T-helper 1 cell (primary cell): ENCODE data around the gene ANXA10.
"Not testable (repeated sequence)": the region's sequence is repeated elsewhere in the genome, so short reads cannot be mapped to it uniquely, and the experiment has no call there.

ENCODE experiments used
- DNase-seq, 5 donors: peaks; one replicate each; pipeline ENCODE4 v3.0.0-alpha.2; 2012 to 2020

Gene ANXA10

DNA sequence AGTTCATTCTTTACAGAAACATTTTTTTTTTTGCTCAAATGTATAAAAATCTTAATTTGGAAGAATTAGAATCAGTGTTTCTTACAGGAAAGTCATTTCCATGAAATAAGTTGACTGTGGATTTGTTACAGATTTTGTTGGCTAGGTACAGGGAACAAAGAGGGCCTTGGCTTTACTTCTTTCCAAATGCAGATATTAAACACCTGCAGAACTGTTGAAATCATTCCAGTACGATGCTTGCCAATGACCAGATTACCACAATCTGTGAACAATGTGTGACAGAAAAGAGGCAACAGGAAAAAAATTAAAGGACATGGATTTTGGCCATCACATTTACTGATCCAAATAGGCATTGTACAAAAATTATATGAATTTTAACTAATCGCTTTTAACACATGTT is 70.8 kb downstream of the ANXA10 start:
- no peak for DNase-seq

DNA sequence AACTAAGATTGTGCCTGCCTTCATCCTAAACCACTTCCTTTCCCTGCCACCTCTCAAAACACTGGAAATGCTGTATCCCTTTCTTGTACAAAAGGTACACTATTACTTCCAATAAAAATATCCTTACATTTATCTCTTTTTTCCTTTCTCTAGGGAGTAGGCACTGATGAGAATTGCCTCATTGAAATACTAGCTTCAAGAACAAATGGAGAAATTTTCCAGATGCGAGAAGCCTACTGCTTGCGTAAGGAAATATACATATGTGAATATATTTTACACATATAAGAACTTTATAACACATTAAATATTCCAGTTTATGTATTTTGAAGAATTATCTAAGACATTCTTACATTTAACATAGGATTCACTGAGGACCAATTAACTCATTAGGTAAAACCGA is 71.7 kb downstream of the ANXA10 start:
- no peak for DNase-seq

DNA sequence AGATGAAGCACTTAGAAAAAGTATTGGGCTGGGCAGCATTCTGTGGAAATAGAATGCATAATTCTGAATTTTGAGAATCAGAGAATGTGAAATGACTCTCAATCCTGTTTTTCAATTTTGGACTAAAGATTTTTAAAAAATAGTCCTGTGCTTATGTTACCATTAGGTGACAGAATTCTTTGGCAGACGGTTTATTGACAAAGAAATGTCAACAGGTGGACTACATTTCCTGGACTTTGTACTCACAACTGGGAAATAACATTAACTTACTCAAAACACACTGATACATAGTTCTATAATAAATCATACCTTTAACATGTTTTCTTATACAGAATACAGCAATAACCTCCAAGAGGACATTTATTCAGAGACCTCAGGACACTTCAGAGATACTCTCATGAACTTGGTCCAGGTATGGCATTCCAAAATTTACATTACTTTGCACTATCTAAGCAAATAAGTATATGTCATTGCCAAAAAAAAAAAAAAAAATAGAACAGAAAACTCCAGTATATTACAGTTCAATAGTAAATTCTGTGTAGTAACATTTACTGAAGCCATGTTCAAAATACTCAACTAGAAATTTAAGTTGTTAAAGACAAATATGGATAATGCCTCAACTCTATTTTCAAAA is 72.7 kb downstream of the ANXA10 start:
- DNase-seq: no peak

DNA sequence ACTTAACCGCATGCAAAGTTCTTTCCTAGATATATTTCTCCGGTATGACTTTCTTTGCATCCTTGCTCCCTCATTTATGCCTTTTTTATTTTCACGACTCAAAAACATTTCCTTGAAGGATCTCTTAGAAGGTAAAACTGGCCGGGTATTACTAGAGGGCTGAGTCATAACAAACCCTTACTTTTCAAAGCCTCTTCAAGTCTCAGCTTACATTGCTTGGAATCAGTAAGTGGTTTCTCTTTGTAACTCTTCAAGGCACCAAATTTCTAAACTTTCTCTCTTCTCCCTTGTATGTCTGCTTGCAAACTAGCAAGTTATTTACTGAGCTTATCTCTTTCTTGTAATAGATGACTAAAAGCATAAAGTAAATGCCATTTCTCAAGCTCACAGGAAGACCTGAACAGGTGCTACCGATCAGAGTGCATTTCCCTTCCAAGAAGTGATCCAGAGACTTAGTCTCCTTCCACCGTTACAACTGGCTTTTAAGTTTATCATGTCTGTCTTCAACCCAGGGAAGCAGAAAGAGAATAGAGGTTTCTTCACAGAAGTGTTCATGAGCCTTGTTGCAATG is 75.5 kb downstream of the ANXA10 start:
- peak in 1 of 5 donors; percentile 53 for DNase-seq

DNA sequence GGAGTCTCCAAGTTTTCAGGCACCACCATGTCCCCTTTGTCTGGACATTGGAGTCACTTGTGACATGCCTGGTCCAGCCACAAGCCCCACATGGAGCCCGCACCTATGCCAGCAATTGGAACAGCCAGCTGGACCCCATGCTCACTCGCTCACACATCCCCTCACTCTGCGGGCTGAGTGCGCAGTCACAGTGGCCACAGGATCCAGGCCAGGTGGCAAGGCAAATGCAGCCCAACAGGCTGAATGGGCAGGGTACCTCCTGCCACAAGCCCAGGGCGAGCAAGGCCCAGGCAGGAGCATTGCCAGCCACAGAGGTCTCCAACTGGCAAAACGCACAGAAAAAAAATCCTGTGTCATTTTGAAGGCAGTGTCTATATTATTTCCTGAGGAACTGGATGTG is 82.0 kb downstream of the ANXA10 start:
- DNase-seq: no peak

DNA sequence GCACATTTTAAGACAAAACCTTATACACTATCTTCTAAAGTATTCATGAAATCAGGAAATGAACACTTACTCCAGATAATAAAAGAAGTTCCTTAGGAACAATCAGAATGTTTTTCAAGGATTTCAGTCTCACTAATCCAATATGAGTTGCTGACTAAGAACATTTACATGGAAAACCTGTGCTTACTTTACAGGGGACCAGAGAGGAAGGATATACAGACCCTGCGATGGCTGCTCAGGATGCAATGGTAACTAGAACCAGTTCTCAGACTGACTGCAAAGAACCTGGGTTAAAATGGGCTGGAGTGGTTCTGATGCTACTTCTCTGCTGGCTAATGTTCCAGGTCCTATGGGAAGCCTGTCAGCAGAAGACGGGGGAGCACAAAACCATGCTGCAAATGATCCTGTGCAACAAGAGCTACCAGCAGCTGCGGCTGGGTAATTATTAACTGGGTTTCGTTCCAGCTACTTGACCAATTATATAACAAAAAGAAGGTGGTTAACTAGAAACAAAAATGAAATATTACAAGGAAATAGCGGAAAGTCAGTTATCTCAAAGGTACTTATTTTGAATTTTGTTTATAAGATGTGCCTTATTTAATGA is 85.3 kb downstream of the ANXA10 start:
- no peak for DNase-seq

DNA sequence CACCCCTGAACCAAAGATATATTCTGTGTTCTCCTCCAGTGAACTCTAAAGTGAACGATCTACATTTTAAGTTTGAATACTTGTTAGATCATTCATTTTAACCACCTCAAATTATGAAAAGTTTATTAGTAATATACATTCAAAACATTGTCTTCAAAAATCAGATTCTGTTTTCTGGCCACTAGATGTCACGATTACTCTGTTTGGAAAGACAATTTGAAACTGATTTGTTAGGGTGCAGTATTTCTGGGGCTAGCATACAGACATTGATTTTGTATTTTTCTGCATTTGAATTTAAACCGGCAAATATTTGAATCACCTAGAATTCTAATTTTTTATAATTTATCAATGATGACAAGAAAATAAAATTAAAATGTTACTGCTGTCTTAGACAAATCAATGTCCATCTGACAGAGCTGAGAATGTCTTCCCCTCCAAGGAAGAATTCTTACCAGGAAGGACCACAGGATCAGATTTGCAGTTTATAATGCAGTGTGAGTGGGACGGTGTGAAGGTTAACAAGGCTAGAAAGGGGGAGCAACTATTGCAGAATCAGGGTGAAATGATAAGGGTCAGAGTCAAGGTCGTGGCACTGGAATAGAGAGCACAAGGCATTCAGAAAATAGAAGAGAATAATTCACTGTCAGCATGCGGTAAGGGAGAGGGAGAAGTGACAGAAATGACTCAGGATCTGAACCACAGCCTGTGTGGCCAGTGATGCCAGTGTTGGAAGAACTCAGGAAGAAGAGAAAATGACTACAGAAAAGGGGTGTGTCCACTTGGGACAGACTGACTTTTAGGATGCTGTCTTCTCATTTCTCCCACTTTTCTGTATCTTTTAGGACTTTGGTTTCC is 91.6 kb downstream of the ANXA10 start:
- DNase-seq: peak in 1 of 5 donors; percentile 19

DNA sequence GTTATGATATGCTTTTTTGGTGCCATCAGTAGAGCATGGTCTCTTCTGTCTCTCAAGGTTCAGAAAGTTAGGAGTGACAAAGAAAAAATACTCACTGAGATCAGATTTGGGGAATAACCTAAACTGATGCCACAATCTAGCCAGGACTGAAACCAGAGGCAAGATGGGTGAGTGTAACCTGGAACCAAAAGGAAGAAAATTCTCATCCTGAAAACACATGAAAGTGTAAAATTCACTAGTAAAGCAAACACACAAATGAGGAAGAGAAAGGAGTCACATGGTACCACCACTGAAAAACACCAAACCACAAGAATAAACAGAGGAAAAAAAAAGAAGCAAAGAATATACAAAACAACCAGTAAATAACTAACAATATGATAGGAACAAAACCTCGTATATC is 96.4 kb downstream of the ANXA10 start:
- no peak for DNase-seq

DNA sequence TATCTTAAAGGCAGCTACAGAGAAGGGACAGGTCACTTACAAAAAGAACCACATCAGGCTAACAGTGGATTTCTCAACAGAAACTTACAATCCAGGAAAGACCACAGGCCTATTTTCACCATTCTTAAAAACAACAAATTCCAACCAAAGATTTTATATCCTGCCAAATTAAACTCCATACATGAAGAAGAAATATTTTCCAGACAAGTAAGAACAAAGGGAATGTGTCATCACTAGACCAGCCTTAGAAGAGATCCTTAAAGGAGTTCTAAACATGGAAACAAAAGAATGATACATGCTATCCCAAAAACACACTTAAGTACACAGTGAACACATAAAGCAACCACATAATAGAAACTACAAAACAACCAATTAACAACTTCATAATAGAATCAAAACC is 105.6 kb downstream of the ANXA10 start:
- DNase-seq: no peak

DNA sequence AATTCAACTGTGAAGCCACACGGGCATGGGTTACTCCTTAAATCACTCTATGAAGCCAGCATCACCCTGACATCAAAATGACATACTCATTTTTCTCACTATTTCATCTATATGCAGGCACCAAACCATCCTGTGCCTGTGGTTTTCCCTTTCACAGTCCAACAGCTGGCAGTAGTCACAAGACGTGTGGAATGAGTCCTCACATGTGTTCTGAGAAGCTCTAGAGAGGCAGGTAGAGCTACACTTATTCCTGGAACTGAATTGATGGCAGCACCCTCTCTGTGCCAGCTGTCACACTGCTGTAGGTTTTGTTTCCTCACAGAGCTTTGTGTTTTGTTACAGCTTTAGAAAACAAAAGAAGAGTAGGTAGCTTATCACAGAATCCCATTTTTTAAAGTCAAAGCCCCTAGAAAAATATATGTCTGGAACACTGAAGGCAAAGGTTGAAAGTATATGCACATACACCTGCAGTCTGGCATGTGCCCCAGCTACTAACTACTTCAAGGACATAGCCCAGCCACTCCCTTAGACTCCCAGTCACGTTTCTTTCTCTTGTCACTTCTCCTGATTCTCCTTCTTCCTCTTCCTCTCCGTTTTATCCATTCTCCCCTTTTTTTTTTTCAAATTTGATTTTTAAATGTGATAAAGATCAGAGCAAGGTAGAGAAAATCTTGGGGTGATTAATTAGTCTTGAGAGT is 107.1 kb downstream of the ANXA10 start:
- peak in 1 of 5 donors; percentile 58 for DNase-seq

DNA sequence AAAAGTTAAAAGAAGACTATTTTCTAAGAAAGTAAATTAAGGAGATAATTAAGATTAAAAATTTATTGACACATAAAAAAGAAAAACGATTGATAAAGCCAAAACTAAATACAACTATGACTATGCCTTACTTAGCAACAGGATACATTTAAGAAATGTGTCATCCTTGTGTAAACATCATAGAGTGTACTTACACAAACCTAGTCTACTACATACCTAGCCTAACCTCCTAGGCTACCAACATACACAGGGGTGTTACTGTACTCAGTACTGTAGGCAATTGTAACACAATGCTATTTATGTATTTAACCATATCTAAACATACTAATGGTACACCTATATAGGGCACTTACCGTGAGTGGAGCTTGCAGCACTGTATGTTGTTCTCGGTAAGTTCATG is 108.3 kb downstream of the ANXA10 start:
- DNase-seq: no peak

DNA sequence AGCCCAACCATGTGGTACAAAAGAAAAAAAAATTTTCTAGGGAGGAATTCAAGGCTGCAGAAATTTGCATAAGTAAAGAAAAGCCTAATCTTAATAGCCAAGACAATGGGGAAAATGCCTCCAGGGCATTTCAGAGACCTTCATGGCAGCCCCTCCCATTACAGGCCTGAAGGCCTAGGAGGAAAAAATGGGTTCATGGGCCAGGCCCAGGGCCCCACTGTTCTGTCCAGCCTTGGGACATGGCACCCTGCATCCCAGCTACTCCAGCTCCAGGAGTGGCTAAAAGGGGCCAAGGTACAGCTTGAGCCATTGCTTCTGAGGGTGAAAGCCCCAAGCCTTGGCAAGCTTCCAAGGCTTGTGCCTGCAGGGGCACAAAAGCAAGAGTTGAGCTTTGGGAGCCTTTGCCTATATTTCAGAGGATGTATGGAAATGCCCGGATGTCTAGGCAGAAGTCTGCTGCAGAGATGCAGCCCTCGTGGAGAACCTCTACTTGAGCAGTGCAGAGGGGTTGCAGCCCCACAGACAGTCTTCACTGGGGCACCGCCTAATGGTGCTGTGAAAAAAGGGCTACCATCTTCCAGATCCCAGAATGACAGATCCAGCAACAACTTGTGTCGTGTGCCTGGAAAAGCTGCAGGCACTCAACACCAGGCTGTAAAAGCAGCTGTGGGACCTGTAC is 111.0 kb downstream of the ANXA10 start:
- DNase-seq: no peak

DNA sequence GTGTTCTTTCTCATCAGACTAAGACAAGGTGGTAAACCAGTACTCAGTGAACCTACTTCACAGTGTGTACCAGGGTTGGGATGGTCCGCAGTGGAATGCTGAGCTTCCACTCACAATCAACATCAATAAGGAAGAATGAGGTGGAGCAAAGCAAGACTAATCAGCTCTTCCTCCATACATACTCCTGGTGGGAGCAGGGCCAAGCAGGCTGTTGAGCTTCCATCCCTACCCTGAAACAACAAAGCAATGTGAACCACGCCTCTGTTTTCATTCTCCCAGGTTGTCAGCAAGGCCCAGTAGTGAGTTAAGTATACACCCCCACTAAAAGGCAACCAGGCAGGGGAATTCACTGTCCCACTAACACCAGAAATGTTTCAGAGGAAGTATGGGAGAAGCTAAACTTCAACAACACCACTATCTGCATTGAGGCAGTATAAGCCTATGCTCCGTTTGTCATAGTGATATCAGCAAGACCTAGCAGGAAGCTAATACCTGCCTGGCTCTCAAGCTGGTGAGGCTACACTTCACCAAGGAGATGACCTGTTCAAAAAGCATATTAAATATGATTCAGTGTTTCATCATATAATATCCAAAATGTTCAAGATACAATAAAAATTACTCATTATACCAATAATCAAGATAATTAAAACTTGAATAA is 116.7 kb downstream of the ANXA10 start:
- DNase-seq: no peak

DNA sequence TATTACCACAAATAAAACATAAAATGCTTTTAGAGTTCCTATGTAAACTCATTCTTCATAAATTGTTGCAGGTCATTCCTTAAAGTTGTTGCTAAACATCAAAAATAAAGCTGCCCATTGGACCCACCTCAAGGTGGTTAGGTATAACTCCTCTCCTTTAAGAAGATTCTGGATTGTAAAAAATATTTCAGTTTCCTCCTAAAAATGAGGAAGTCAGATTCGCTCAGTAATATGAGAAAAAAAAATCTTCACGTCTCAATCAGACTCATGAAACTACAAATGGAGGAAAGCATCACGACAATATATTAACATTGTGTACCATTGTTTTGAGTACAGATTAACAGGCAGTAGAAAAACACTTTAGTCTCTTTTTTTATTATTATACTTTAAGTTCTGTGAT is 120.3 kb downstream of the ANXA10 start:
- no peak for DNase-seq

DNA sequence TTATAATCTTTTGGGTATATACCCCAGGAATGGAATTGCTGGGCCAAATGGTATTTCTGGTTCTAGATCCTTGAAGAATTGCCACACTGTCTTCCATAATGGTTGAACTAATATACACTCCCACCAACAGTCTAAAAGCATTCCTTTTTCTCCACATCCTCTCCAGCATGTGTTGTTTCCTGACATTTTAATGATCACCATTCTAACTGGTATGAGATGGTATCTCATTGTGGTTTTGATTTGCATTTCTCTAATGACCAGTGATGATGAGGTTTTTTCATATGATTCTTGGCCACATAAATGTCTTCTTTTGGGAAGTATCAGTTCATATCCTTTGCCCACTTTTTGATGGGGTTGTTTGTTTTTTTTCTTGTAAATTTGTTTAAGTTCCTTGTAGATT is 121.2 kb downstream of the ANXA10 start:
- not testable (repeated sequence) for DNase-seq

DNA sequence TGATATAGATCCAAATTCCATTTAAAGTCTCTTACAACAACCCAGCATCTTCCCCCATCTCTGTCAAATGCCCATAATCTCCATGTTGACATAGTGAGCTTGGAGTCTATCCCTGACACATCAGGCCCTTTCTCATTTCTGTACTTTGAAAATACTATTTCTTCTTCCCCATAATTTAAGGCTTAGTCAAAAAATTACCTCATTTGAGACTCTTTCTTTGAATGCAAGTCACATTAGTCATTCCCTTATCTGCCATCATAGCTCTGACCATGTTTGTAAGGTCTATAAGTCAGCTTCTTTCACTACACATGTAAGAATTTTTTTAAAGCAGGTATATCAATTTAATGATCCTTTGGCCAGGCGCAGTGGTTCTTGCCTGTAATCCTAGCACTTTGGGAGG is 126.3 kb downstream of the ANXA10 start:
- DNase-seq: peak in 1 of 5 donors; percentile 0

DNA sequence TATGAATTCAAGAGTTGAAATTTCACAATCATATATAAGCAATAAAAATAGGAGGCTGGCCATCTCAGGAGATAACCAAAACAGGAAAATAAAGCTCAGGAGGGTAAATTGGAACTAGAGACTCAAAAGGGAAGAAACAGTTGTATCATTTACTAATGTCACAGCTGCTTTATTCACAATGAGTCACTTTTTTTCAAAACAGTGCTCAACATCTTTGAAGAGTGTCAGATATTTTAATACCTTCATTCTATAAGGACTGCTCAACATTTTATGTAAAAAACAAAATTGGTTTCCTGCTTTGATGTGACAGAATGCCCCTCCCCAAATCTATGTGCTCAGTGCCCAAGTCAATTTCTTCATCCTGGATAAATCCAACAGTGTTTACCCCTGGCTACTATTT is 128.6 kb downstream of the ANXA10 start:
- no peak for DNase-seq

DNA sequence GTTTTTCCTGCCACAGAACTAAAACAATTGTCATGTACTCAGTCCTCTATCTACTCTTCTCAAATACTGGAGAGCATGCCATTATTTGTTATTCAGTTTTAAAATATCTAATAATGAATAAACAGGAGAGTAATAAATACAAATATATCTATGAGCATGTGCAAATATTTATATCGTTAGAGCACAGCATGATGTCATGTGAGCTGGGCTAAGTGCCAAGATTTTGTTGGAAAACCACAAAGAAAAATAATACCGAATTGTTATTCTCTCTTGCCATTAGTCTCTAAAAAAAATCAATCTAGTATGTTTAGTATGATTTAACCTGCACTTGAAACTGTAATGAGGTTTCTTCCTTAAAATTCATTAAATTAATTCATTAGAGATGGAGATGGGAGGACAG is 129.0 kb downstream of the ANXA10 start:
- DNase-seq: no peak
